ENCODE data around the gene PERM1.

- TF ChIP-seq GATA2 (IDR thresholded peaks at IDR 0.05; ENCODE audit: low read depth, low read length) = no peak
- TF ChIP-seq GATA3 (IDR thresholded peaks at IDR 0.05; ENCODE audit: low read depth, low read length) = no peak
These were observed 37.5 kb upstream of the PERM1 start for GRCh38 chr1:1019122-1019999.

Measured in SH-SY5Y (cell line).